ENCODE measurements around the gene ADAMTS15.

- no peak for TF ChIP-seq CTCF (IDR thresholded peaks at IDR 0.05)
- TF ChIP-seq POLR2A (IDR thresholded peaks at IDR 0.05), result no peak
Measured at GRCh38 chr11:130402570-130402969, 45.9 kb upstream of the ADAMTS15 start.
